HepG2 (cell line): ENCODE results near the gene KMT2A. TPM values are rescaled to one million over a fixed set of nuclear protein-coding genes. Genes with fewer than 3 reads are reported as not detected.

Source experiments
- HDAC6 ChIP-seq: fragments of 200-600 bp; sonication (generic); IDR thresholded peaks from 2 replicates; pipeline ENCODE4 v1.7.0; 2017; ENCODE audit warnings: mild to moderate bottlenecking, antibody characterized with exemption, low read length, low read depth
- KAT8 ChIP-seq: IDR thresholded peaks from 2 replicates; pipeline ENCODE4 v1.6.1; 2016; ENCODE audit warnings: missing genetic modification reagents, missing compliant biosample characterization
- MXI1 ChIP-seq: IDR thresholded peaks from 3 replicates; pipeline ENCODE4 v1.6.1; 2012; ENCODE audit warnings: low read depth, low read length, inconsistent platforms, borderline replicate concordance
- MYNN ChIP-seq: sonication (generic); formaldehyde crosslinking; IDR thresholded peaks from 2 replicates; pipeline ENCODE4 v1.4.0; 2020; ENCODE audit warnings: mild to moderate bottlenecking, low read depth, missing genetic modification reagents
- REL ChIP-seq: sonication (generic); formaldehyde crosslinking; conservative IDR thresholded peaks from 2 replicates; pipeline ENCODE4 v1.8.0; 2022; ENCODE audit warnings: mild to moderate bottlenecking, missing genetic modification reagents, moderate library complexity
- SRY ChIP-seq: sonication (generic); formaldehyde crosslinking; IDR thresholded peaks from 2 replicates; pipeline ENCODE4 v1.8.0; 2022; ENCODE audit warnings: mild to moderate bottlenecking, missing genetic modification reagents
- SUZ12 ChIP-seq: fragments of 150-350 bp; IDR thresholded peaks from 2 replicates; pipeline ENCODE4 v1.6.1; 2014; ENCODE audit warnings: low read depth, low read length
- ZFP82 ChIP-seq: sonication (generic); formaldehyde crosslinking; IDR thresholded peaks from 2 replicates; pipeline ENCODE4 v1.5.1; 2020; ENCODE audit warnings: mild to moderate bottlenecking, missing genetic modification reagents, borderline replicate concordance
- ZKSCAN1 ChIP-seq: fragments of 150-350 bp; IDR thresholded peaks from 2 replicates; pipeline ENCODE4 v1.6.1; 2014; ENCODE audit warnings: low read length
- ZNF121 ChIP-seq: sonication (generic); formaldehyde crosslinking; IDR thresholded peaks from 2 replicates; pipeline ENCODE4 v1.5.0; 2020; ENCODE audit warnings: mild to moderate bottlenecking, missing genetic modification reagents
- ZNF124 ChIP-seq: sonication (generic); formaldehyde crosslinking; IDR thresholded peaks from 2 replicates; pipeline ENCODE4 v1.4.0; 2020; ENCODE audit warnings: missing genetic modification reagents
- ZNF260 ChIP-seq: sonication (generic); formaldehyde crosslinking; IDR thresholded peaks from 2 replicates; pipeline ENCODE4 v1.4.0; 2020; ENCODE audit warnings: missing genetic modification reagents, low read depth, mild to moderate bottlenecking, borderline replicate concordance
- ZNF296 ChIP-seq: sonication (generic); formaldehyde crosslinking; conservative IDR thresholded peaks from 2 replicates; pipeline ENCODE4 v1.5.0; 2020; ENCODE audit warnings: mild to moderate bottlenecking, missing genetic modification reagents
- ZNF543 ChIP-seq: sonication (generic); formaldehyde crosslinking; IDR thresholded peaks from 2 replicates; pipeline ENCODE4 v1.4.0; 2020; ENCODE audit warnings: mild to moderate bottlenecking, missing genetic modification reagents
- ZNF660 ChIP-seq: sonication (generic); formaldehyde crosslinking; IDR thresholded peaks from 2 replicates; pipeline ENCODE4 v1.5.1; 2020; ENCODE audit warnings: mild to moderate bottlenecking, low read depth, missing genetic modification reagents, borderline replicate concordance
- ZNF674 ChIP-seq: sonication (generic); formaldehyde crosslinking; IDR thresholded peaks from 2 replicates; pipeline ENCODE4 v1.5.0; 2020; ENCODE audit warnings: low read depth, mild to moderate bottlenecking, missing genetic modification reagents
- ZNF839 ChIP-seq: sonication (generic); formaldehyde crosslinking; IDR thresholded peaks from 2 replicates; pipeline ENCODE4 v1.4.0; 2020; ENCODE audit warnings: missing genetic modification reagents, mild to moderate bottlenecking, borderline replicate concordance
- polyA plus RNA-seq, 8 experiments: library from polyadenylated mRNA; depleted of rRNA in 3 of 8; stranded (reverse) in 7 of 8; unstranded in 1 of 8; fragments of >200 nt; fragmentation: Illumina TruSeq in 4 of 8; extraction: Trizol in 4 of 8; gene quantifications; 2 replicates each; pipeline versions ENCODE4 v1.2.1 to v1.2.3, GENCODE V29; 2011 to 2016; ENCODE audit warnings: low read depth in 4 of 8, missing spikeins in 1 of 8, mixed read lengths in 1 of 8; ENCODE audit not compliant: insufficient read depth in 1 of 8
- total RNA-seq, 5 experiments: library from RNA; depleted of rRNA; stranded (reverse); fragments of >200 nt; fragmentation: Illumina TruSeq; extraction: Trizol; gene quantifications; 2 replicates each; pipeline ENCODE4 v1.2.3, GENCODE V29; 2016; ENCODE audit warnings: low read depth in 1 of 5
- TF ChIP-seq, protein P1 (sequence below): sonication (generic); formaldehyde crosslinking; IDR thresholded peaks from 2 replicates; pipeline ENCODE4 v1.4.0; 2020; ENCODE audit warnings: missing genetic modification reagents
- TF ChIP-seq, protein P2 (sequence below): sonication (generic); formaldehyde crosslinking; conservative IDR thresholded peaks from 2 replicates; pipeline ENCODE4 v1.4.0; 2020; ENCODE audit warnings: missing genetic modification reagents
- TF ChIP-seq, protein P3 (sequence below): IDR thresholded peaks from 2 replicates; pipeline ENCODE4 v1.6.1; 2012; ENCODE audit warnings: low read depth, low read length, improper control_type of control experiment
- TF ChIP-seq, protein P4 (sequence below): sonication (generic); formaldehyde crosslinking; IDR thresholded peaks from 2 replicates; pipeline ENCODE4 v1.5.0; 2020; ENCODE audit warnings: mild to moderate bottlenecking, missing genetic modification reagents
- TF ChIP-seq, protein P5 (sequence below): sonication (generic); formaldehyde crosslinking; IDR thresholded peaks from 2 replicates; pipeline ENCODE4 v1.4.0; 2020; ENCODE audit warnings: missing genetic modification reagents

The KMT2A gene
- total and polyA plus RNA-seq, 2 of the 13 experiments (the other 11 are each of a cell fraction or from before 2014, with no cell fraction given), result 12.4 to 20.0 TPM

DNA sequence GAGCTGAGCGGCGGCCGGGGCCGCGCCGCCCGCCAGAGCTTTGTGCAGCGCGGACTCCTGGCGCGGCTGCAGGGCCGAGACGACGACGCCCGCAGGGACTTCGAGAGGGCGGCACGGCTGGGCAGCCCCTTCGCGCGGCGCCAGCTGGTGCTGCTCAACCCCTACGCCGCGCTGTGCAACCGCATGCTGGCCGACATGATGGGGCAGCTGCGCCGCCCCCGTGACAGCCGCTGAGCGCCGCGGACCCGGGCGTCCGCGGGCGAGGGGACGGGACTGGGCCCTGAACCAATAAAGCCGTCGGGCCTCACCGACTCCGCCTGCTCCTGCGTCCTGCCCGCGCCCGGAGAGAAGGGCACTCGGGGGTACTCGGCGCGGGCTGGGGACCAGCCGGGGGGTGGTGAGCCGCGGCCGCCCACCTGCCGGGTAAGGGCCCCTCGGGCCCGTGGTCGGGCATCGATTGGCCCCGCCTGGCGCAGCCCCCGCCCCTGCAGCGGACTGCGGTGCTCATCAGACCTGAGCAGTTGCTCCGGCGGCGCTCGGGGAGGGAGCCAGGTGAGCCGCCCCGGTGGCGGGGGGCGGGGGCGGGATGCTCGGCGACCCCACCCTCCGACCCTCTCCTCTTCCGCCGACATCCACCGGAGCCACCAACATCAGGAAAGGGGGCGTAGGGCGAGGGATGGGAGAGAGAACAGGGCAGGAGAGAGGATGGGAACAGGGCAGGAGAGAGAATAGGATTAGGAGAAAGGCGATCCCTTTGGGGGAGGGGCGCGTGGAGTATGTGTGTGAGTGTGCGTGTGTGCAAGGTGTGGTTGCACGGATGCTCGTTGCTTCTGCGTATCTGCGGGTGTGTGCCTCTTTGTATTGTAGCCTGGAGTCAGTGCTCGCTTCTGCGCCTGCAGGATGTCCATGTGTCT, 94.6 kb downstream of the KMT2A start, which contains the start of gene TMEM25 (continued):
- peak; percentile 72 for TF ChIP-seq KAT8 (CRISPR knock-in tag)
- no peak for TF ChIP-seq SUZ12
- TF ChIP-seq ZNF839 (CRISPR knock-in tag), result peak; percentile 69; the same call in 1 of the 2 replicates
- TF ChIP-seq ZNF674 (CRISPR knock-in tag), result no peak
- peak; percentile 86; the same call in 1 of the 2 replicates for TF ChIP-seq REL (CRISPR knock-in tag)
- TF ChIP-seq, protein P1, sequence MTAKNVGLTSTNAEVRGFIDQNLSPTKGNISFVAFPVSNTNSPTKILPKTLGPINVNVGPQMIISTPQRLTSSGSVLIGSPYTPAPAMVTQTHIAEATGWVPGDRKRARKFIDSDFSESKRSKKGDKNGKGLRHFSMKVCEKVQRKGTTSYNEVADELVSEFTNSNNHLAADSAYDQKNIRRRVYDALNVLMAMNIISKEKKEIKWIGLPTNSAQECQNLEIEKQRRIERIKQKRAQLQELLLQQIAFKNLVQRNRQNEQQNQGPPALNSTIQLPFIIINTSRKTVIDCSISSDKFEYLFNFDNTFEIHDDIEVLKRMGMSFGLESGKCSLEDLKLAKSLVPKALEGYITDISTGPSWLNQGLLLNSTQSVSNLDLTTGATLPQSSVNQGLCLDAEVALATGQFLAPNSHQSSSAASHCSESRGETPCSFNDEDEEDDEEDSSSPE (CRISPR knock-in tag), result peak; percentile 8; the same call in 1 of the 2 replicates
- no peak for TF ChIP-seq ZNF660 (CRISPR knock-in tag)
- TF ChIP-seq MXI1, result 0 out of 3 replicates have a peak, but pooled peaks have one; percentile 10
- TF ChIP-seq SRY (CRISPR knock-in tag), result peak; percentile 76; the same call in 1 of the 2 replicates
- TF ChIP-seq, protein P2, sequence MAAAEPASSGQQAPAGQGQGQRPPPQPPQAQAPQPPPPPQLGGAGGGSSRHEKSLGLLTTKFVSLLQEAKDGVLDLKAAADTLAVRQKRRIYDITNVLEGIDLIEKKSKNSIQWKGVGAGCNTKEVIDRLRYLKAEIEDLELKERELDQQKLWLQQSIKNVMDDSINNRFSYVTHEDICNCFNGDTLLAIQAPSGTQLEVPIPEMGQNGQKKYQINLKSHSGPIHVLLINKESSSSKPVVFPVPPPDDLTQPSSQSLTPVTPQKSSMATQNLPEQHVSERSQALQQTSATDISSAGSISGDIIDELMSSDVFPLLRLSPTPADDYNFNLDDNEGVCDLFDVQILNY (CRISPR knock-in tag), result no peak
- TF ChIP-seq, protein P3, sequence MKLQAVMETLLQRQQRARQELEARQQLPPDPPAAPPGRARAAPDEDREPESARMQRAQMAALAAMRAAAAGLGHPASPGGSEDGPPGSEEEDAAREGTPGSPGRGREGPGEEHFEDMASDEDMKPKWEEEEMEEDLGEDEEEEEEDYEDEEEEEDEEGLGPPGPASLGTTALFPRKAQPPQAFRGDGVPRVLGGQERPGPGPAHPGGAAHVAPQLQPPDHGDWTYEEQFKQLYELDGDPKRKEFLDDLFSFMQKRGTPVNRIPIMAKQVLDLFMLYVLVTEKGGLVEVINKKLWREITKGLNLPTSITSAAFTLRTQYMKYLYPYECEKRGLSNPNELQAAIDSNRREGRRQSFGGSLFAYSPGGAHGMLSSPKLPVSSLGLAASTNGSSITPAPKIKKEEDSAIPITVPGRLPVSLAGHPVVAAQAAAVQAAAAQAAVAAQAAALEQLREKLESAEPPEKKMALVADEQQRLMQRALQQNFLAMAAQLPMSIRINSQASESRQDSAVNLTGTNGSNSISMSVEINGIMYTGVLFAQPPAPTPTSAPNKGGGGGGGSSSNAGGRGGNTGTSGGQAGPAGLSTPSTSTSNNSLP, result no peak
- TF ChIP-seq HDAC6, result no peak
- TF ChIP-seq ZNF260, result no peak
- TF ChIP-seq, protein P4, sequence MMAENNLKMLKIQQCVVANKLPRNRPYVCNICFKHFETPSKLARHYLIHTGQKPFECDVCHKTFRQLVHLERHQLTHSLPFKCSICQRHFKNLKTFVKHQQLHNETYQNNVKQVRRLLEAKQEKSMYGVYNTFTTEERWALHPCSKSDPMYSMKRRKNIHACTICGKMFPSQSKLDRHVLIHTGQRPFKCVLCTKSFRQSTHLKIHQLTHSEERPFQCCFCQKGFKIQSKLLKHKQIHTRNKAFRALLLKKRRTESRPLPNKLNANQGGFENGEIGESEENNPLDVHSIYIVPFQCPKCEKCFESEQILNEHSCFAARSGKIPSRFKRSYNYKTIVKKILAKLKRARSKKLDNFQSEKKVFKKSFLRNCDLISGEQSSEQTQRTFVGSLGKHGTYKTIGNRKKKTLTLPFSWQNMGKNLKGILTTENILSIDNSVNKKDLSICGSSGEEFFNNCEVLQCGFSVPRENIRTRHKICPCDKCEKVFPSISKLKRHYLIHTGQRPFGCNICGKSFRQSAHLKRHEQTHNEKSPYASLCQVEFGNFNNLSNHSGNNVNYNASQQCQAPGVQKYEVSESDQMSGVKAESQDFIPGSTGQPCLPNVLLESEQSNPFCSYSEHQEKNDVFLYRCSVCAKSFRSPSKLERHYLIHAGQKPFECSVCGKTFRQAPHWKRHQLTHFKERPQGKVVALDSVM (CRISPR knock-in tag), result peak; percentile 58; the same call in 1 of the 2 replicates
- peak; percentile 48; the same call in 1 of the 2 replicates for TF ChIP-seq ZFP82 (CRISPR knock-in tag)
- TF ChIP-seq, protein P5, sequence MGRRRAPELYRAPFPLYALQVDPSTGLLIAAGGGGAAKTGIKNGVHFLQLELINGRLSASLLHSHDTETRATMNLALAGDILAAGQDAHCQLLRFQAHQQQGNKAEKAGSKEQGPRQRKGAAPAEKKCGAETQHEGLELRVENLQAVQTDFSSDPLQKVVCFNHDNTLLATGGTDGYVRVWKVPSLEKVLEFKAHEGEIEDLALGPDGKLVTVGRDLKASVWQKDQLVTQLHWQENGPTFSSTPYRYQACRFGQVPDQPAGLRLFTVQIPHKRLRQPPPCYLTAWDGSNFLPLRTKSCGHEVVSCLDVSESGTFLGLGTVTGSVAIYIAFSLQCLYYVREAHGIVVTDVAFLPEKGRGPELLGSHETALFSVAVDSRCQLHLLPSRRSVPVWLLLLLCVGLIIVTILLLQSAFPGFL (CRISPR knock-in tag), result no peak
- no peak; the same call in 1 of the 2 replicates for TF ChIP-seq ZNF296
- no peak for TF ChIP-seq ZNF121 (CRISPR knock-in tag)
- TF ChIP-seq ZKSCAN1, result no peak
- TF ChIP-seq ZNF124, result no peak
- 0 out of 2 replicates have a peak, but pooled peaks have one; percentile 73 for TF ChIP-seq MYNN
- peak; percentile 78; the same call in 1 of the 2 replicates for TF ChIP-seq ZNF543
